ENCODE data around the gene NGEF. TPM values are rescaled to one million over a fixed set of nuclear protein-coding genes. Genes with fewer than 3 reads are reported as not detected.

The NGEF gene
- total RNA-seq, 2 experiments from 2014 or later: not detected

DNA sequence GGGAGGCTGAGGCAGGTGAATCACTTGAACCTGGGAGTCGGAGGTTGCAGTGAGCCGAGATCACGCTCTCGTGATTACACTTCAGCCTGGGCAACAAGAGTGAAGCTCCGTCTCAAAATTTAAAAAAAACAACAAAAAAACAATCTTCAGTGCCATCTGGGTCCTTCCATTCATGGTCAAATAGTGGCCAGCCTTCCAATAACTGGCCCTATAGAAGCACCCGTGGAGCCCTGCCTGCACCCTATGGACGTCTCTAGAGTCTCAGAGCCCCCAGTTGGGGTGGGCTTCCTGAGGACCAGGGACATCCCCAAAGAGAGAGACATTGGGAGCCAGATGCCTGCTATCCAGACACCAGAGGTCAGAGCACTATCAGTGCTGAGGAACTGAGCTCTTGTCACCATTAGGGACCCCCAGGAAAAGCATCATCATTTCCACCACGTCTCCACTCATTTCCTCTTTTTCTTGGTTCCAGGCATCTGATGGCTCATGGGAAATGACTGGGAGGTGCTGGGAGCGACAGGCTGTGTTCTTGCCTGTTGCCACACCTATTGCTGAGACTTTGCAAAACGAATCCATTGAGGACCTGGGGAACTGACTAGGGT, 28.8 kb upstream of the NGEF start:
- ChIA-PET CTCF (interaction anchor here (0.8 to 1.8 kb wide), 2 partner anchors 12 to 13 kb away, joined by 3 to 5 read pairs; no protein-coding TSS in a partner anchor), POLR2A (no interaction called here)
- H3K4me3 Mint-ChIP-seq: no peak overlapping the region
- H3K36me3 Mint-ChIP-seq (ENCODE audit: low read depth): no peaks in the 10 kb centered on the region
- no peaks in the 10 kb centered on the region for H3K9me3 Mint-ChIP-seq (ENCODE audit: insufficient read depth)
- DNase-seq (no peak), ATAC-seq (no peak)
- H3K4me1 Mint-ChIP-seq (ENCODE audit: low read depth): no peaks in the 10 kb centered on the region
- peaks cover 2% of the 10 kb centered on the region for H3K27me3 Mint-ChIP-seq (ENCODE audit: low read depth)
- H3K27ac Mint-ChIP-seq: no peak overlapping the region

- no peaks in the 10 kb centered on the region for H3K4me1 Mint-ChIP-seq (ENCODE audit: low read depth)
- H3K4me3 Mint-ChIP-seq: no peak overlapping the region
- H3K27ac Mint-ChIP-seq: no peak overlapping the region
- H3K9me3 Mint-ChIP-seq (ENCODE audit: insufficient read depth): no peaks in the 10 kb centered on the region
- ATAC-seq: no peak
- ChIA-PET POLR2A (no interaction called here), CTCF (no interaction called here)
- H3K36me3 Mint-ChIP-seq (ENCODE audit: low read depth): no peaks in the 10 kb centered on the region
- peaks cover 2% of the 10 kb centered on the region for H3K27me3 Mint-ChIP-seq (ENCODE audit: low read depth)
- no peak for DNase-seq
Measured at GRCh38 chr2:233040571-233040970, 27.5 kb upstream of the NGEF start.

DNA sequence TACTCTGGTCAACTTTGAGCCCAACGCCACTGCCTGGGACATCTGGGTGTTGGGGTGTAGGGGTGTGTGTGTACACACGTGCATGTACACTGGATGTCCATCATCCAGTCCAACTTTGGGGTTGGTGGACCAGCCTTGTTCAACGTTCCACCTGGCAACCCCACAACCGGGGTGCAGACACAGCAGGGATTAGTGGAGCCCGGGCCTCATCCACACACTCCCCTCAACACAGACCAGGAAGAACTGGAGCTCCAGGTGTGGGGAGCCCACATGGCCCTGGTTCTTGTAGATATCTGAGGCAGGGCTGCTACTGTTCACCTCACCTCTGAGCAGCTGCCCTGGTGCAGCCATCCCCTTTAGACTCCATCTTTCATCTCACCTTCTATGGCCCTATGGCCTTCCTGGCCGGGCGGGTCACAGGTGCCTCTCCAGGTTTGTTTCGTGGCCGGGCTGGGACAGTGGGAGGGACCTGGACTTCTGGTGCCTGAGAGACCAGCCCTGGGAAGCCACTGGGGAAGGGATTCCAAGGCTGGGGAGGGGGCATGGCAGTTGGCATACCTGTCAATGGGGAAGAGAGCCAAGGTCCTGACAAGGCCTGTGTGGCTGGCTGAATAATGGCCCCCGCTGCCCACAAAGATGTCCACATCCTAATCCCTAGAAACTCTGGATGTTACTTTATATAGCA, 26.9 kb upstream of the NGEF start:
- Mint-ChIP-seq H3K4me1 (ENCODE audit: low read depth) (no peaks in the 10 kb centered on the region), H3K27ac (no peak overlapping the region), H3K27me3 (ENCODE audit: low read depth) (peaks cover 2% of the 10 kb centered on the region), H3K9me3 (ENCODE audit: insufficient read depth) (no peaks in the 10 kb centered on the region), H3K36me3 (ENCODE audit: low read depth) (no peaks in the 10 kb centered on the region), H3K4me3 (no peak overlapping the region)
- ATAC-seq (no peak), DNase-seq (no peak)
- POLR2A ChIA-PET: no interaction called here
- CTCF ChIA-PET: interaction anchor here (2.2 kb wide), 1 partner anchor 14 kb away, joined by 7 read pairs; no protein-coding TSS in a partner anchor

GRCh38 chr2:233039212-233039845, 26.3 kb upstream of the NGEF start:
- H3K36me3 Mint-ChIP-seq (ENCODE audit: low read depth): no peaks in the 10 kb centered on the region

GRCh38 chr2:233037078-233037477, 24.0 kb upstream of the NGEF start:
- Mint-ChIP-seq H3K4me1 (ENCODE audit: low read depth) (no peaks in the 10 kb centered on the region), H3K36me3 (ENCODE audit: low read depth) (no peaks in the 10 kb centered on the region), H3K27ac (no peak overlapping the region), H3K4me3 (no peak overlapping the region), H3K27me3 (ENCODE audit: low read depth) (peaks cover 2% of the 10 kb centered on the region), H3K9me3 (ENCODE audit: insufficient read depth) (no peaks in the 10 kb centered on the region)
- POLR2A ChIA-PET: no interaction called here
- CTCF ChIA-PET: no interaction called here
- ATAC-seq: no peak
- DNase-seq: no peak

More at GRCh38 chr2:233039212-233039845, 26.3 kb upstream of the NGEF start:
- H3K4me1 Mint-ChIP-seq (ENCODE audit: low read depth): no peaks in the 10 kb centered on the region
- no peak overlapping the region for H3K27ac Mint-ChIP-seq
- POLR2A ChIA-PET: no interaction called here
- DNase-seq (no peak), ATAC-seq (no peak)
- H3K27me3 Mint-ChIP-seq (ENCODE audit: low read depth): peaks cover 2% of the 10 kb centered on the region
- CTCF ChIA-PET: interaction anchor here (1.0 to 2.2 kb wide), 2 partner anchors 15 to 49 kb away, joined by 3 to 7 read pairs; no protein-coding TSS in a partner anchor
- H3K4me3 Mint-ChIP-seq: no peak overlapping the region
- H3K9me3 Mint-ChIP-seq (ENCODE audit: insufficient read depth): no peaks in the 10 kb centered on the region

DNA sequence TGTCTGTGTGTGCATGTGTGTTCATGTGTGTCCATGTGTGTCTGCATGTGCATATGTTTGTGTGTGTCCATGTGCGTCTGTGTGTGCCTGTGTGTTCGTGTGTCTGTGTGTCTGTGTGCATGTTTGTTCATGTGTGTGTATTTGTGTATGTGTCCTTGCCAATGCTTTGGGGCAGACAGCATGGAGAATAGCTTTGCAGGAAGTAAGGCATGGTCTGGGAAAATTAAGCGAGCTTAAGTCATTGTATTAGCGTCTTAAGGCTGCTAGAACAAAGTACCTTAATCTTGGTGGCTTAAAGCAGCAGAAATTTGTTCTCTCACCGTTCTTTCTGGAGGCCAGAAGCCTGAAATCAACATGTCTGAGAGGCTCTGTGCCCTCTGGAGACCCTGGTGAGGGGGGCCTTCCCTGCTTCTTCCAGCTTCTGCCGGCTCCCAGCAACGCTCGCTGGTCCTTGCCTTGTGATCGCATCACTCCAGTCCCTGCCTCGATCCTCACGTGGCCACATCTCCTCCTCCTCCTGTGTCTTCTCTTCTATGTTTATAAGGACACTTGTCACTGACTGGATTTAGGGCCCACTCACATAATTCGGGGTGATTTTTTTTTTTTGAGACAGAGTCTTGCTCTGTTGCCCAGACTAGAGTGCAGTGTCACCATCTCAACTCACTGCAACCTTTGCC, 23.2 kb upstream of the NGEF start:
- peaks cover 2% of the 10 kb centered on the region for H3K27me3 Mint-ChIP-seq (ENCODE audit: low read depth)
- DNase-seq (no peak), ATAC-seq (no peak)
- H3K36me3 Mint-ChIP-seq (ENCODE audit: low read depth): no peaks in the 10 kb centered on the region
- H3K9me3 Mint-ChIP-seq (ENCODE audit: insufficient read depth): no peaks in the 10 kb centered on the region
- H3K27ac Mint-ChIP-seq: no peak overlapping the region
- POLR2A ChIA-PET: no interaction called here
- H3K4me1 Mint-ChIP-seq (ENCODE audit: low read depth): no peaks in the 10 kb centered on the region
- H3K4me3 Mint-ChIP-seq: no peak overlapping the region
- CTCF ChIA-PET: no interaction called here

GRCh38 chr2:233035426-233036161, 22.5 kb upstream of the NGEF start:
- ATAC-seq (no peak), DNase-seq (no peak)
- H3K36me3 Mint-ChIP-seq (ENCODE audit: low read depth): no peaks in the 10 kb centered on the region
- no peak overlapping the region for H3K4me3 Mint-ChIP-seq
- CTCF ChIA-PET: no interaction called here
- POLR2A ChIA-PET: no interaction called here
- no peaks in the 10 kb centered on the region for H3K27me3 Mint-ChIP-seq (ENCODE audit: low read depth)
- H3K4me1 Mint-ChIP-seq (ENCODE audit: low read depth): no peaks in the 10 kb centered on the region
- no peaks in the 10 kb centered on the region for H3K9me3 Mint-ChIP-seq (ENCODE audit: insufficient read depth)
- no peak overlapping the region for H3K27ac Mint-ChIP-seq

DNA sequence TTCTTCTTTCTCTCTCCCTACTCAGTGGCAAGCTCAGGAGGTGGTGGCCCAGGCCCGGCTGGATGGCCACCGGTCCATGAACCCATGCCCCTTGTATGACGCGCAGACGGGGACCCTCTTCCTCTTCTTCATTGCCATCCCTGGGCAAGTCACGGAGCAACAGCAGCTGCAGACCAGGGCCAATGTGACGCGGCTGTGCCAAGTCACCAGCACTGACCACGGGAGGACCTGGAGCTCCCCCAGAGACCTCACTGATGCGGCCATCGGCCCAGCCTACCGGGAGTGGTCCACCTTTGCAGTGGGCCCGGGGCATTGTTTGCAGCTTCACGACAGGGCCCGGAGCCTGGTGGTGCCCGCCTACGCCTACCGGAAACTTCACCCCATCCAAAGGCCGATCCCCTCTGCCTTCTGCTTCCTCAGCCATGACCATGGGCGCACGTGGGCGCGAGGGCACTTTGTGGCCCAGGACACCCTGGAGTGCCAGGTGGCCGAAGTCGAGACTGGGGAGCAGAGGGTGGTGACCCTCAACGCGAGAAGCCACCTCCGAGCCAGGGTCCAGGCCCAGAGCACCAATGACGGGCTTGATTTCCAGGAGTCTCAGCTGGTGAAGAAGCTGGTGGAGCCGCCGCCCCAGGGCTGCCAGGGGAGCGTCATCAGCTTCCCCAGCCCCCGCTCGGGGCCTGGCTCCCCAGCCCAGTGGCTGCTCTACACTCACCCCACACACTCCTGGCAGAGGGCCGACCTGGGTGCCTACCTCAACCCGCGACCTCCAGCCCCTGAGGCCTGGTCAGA, 21.2 kb upstream of the NGEF start:
- Mint-ChIP-seq H3K9me3 (ENCODE audit: insufficient read depth) (no peaks in the 10 kb centered on the region), H3K27me3 (ENCODE audit: low read depth) (no peaks in the 10 kb centered on the region), H3K27ac (no peak overlapping the region), H3K4me1 (ENCODE audit: low read depth) (no peaks in the 10 kb centered on the region), H3K4me3 (no peak overlapping the region), H3K36me3 (ENCODE audit: low read depth) (no peaks in the 10 kb centered on the region)
- CTCF ChIA-PET: interaction anchor here (1.1 kb wide), 1 partner anchor 19 kb away, joined by 4 read pairs; no protein-coding TSS in a partner anchor
- POLR2A ChIA-PET: no interaction called here
- ATAC-seq (no peak), DNase-seq (no peak)

- Mint-ChIP-seq H3K9me3 (ENCODE audit: insufficient read depth) (no peaks in the 10 kb centered on the region), H3K4me1 (ENCODE audit: low read depth) (no peaks in the 10 kb centered on the region), H3K4me3 (no peak overlapping the region), H3K36me3 (ENCODE audit: low read depth) (no peaks in the 10 kb centered on the region), H3K27me3 (ENCODE audit: low read depth) (no peaks in the 10 kb centered on the region), H3K27ac (no peak overlapping the region)
- ChIA-PET CTCF (interaction anchor here (0.6 to 1.1 kb wide), 2 partner anchors 20 to 1333 kb away, joined by 3 to 4 read pairs; no protein-coding TSS in a partner anchor), POLR2A (no interaction called here)
- DNase-seq (no peak), ATAC-seq (no peak)
Measured at GRCh38 chr2:233033672-233034071, 20.6 kb upstream of the NGEF start.

DNA sequence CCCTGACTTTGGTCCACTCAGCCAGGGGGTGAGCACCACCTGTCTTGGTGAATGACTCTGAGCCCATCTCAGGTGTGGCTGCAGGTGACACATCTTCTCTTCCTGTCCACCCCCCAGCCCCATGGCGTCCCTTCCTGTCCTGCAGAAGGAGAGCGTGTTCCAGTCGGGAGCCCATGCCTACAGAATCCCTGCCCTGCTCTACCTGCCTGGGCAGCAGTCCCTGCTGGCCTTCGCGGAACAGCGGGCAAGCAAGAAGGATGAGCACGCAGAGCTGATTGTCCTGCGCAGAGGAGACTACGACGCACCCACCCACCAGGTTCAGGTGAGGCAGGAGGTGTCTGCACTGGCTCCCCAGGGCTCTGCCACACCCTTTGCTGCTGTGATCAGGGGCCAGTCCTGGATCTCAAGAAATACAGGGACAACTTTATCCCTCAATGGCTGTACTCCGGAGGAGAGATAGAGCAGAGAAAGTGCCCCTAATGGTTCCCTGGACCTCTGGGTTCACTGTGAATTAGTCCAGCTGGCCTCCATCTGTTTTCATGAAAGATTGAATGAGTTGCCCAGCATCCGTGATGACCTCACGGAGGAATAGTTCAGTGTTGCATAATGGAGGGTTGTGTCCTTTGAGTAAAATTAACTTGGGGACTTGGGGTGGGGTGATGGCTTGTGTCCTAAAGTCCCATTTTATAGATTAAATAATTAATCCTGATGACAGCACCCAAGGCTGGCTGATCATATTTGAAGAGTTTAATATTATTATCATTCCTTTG, 19.7 kb upstream of the NGEF start, which contains the start of gene NEU2:
Gene NEU2, plus strand, starts transcription at position 122 of the 770 bp plus-strand sequence. Its CDS starts 0 bp downstream, at position 122.
- ATAC-seq (no peak), DNase-seq (no peak)
- Mint-ChIP-seq H3K36me3 (ENCODE audit: low read depth) (no peaks in the 10 kb centered on the region), H3K4me1 (ENCODE audit: low read depth) (no peaks in the 10 kb centered on the region), H3K27ac (no peak within 1 kb of the TSS), H3K4me3 (no peak within 1 kb of the TSS), H3K27me3 (ENCODE audit: low read depth) (no peaks in the 10 kb centered on the region), H3K9me3 (ENCODE audit: insufficient read depth) (no peaks in the 10 kb centered on the region)
- ChIA-PET POLR2A (no interaction called here), CTCF (interaction anchor here (0.6 kb wide), 1 partner anchor 1332 kb away, joined by 3 read pairs; no protein-coding TSS in a partner anchor)
